NB4 (cell line): ENCODE measurements around the gene KCNQ1.

ENCODE experiments used
- MYC ChIP-seq: IDR thresholded peaks from 2 replicates; pipeline ENCODE4 v1.6.1; 2011; ENCODE audit warnings: low read depth, low read length
- POLR2A ChIP-seq: IDR thresholded peaks from 2 replicates; pipeline ENCODE4 v1.6.1; 2011; ENCODE audit warnings: mild to moderate bottlenecking; ENCODE audit not compliant: insufficient read length; ENCODE audit errors: extremely low read depth
- TF ChIP-seq, protein P1 (sequence below): IDR thresholded peaks from one replicate; pipeline ENCODE4 v1.5.1; 2012; ENCODE audit warnings: low read depth, low read length

DNA sequence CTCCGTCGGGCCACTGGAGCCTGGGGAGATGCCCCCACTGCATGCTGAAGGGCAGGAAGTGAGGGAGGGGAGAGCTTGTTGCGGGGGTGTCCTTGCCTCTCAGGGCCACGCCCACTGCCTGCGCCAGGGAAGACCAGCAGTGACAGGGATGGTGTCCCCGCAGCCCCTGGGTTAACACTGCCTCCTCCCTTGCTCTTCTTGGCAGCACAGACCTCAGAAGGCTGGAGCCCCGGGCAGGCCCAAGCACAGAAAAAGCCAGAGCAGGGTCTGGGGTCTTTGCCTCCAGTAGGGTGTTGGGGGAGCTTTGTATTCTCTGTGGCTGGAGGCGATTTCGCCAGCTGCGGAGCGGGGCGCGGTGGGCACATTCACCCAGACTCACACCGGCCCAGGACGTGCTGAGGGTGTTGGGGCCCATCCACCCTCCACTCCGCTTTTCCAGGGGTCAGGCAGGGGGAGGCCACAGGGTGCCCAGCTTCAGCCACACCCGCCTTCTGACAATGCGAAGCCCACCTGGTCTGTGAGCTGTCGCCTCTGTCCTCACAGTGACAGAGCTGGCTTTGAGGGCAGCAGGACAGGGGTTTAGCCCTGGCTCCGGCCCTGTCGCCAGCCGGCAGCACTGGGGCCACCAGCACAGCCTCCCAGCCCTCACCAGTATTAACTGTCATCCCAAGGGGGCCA is 357.0 kb downstream of the KCNQ1 start:
- TF ChIP-seq, protein P1, sequence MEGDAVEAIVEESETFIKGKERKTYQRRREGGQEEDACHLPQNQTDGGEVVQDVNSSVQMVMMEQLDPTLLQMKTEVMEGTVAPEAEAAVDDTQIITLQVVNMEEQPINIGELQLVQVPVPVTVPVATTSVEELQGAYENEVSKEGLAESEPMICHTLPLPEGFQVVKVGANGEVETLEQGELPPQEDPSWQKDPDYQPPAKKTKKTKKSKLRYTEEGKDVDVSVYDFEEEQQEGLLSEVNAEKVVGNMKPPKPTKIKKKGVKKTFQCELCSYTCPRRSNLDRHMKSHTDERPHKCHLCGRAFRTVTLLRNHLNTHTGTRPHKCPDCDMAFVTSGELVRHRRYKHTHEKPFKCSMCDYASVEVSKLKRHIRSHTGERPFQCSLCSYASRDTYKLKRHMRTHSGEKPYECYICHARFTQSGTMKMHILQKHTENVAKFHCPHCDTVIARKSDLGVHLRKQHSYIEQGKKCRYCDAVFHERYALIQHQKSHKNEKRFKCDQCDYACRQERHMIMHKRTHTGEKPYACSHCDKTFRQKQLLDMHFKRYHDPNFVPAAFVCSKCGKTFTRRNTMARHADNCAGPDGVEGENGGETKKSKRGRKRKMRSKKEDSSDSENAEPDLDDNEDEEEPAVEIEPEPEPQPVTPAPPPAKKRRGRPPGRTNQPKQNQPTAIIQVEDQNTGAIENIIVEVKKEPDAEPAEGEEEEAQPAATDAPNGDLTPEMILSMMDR = no peak
- TF ChIP-seq MYC (no peak), POLR2A (no peak)
